Fibroblast of lung (primary cell): ENCODE measurements around the gene JAZF1. TPM values are rescaled to one million over a fixed set of nuclear protein-coding genes. Genes with fewer than 3 reads are reported as not detected.

Source experiments
- DNase-seq, 2 donors: peaks; one replicate each; pipeline versions ENCODE4 v3.0.0 to v3.0.0-alpha.2; 2010; ENCODE audit warnings: low read depth in 2 of 2
- H2AFZ ChIP-seq: 2 replicates; pipeline ENCODE4 v1.5.1; 2012; ENCODE audit warnings: low read length, control low read depth, inconsistent platforms
- H3K27ac ChIP-seq: 2 replicates; pipeline ENCODE4 v1.5.1; 2011; ENCODE audit warnings: low read length, control low read depth; ENCODE audit not compliant: insufficient read depth
- H3K27me3 ChIP-seq: 2 replicates; pipeline ENCODE4 v1.5.1; 2011; ENCODE audit warnings: mild to moderate bottlenecking, low read length; ENCODE audit not compliant: control insufficient read depth, insufficient read depth
- H3K36me3 ChIP-seq: 2 replicates; pipeline ENCODE4 v1.5.1; 2011; ENCODE audit warnings: low read length; ENCODE audit not compliant: control insufficient read depth, insufficient read depth
- H3K4me1 ChIP-seq: 2 replicates; pipeline ENCODE4 v1.5.1; 2011; ENCODE audit warnings: low read length; ENCODE audit not compliant: control insufficient read depth, insufficient read depth; ENCODE audit errors: extremely low read depth
- H3K4me2 ChIP-seq: 2 replicates; pipeline ENCODE4 v1.5.1; 2011; ENCODE audit warnings: low read length, control low read depth; ENCODE audit not compliant: insufficient read depth; ENCODE audit errors: extremely low read depth
- H3K4me3 ChIP-seq, 4 experiments: fragments of 200-600 bp in 1 of 4; sonication (generic) in 1 of 4; replicated peaks in 1 of 4; 2 replicates each; pipeline ENCODE4 v1.5.1; 2011 to 2016; ENCODE audit warnings: low read length in 4 of 4, low read depth in 3 of 4, mild to moderate bottlenecking in 3 of 4, control low read depth in 2 of 4, inconsistent platforms in 1 of 4, mixed read lengths in 1 of 4; ENCODE audit not compliant: insufficient read depth in 1 of 4; ENCODE audit errors: control extremely low read depth in 1 of 4
- H3K79me2 ChIP-seq: 2 replicates; pipeline ENCODE4 v1.5.1; 2012; ENCODE audit warnings: mild to moderate bottlenecking, low read length, inconsistent platforms; ENCODE audit not compliant: control insufficient read depth, insufficient read depth
- H3K9ac ChIP-seq: 2 replicates; pipeline ENCODE4 v1.5.1; 2011; ENCODE audit warnings: mild to moderate bottlenecking, low read length, control low read depth; ENCODE audit not compliant: insufficient read depth
- H3K9me3 ChIP-seq: 2 replicates; pipeline ENCODE4 v1.5.1; 2012; ENCODE audit warnings: low read depth, low read length; ENCODE audit not compliant: control insufficient read depth, insufficient read depth
- H4K20me1 ChIP-seq: 2 replicates; pipeline ENCODE4 v1.5.1; 2011; ENCODE audit warnings: low read length; ENCODE audit not compliant: control insufficient read depth, insufficient read depth; ENCODE audit errors: extremely low read depth
- CTCF ChIP-seq, 2 donors: IDR thresholded peaks in 1 of 2; conservative IDR thresholded peaks in 1 of 2; 1 replicate in 1 of 2; 2 replicates in 1 of 2; pipeline ENCODE4 v1.5.1; 2011 to 2012; ENCODE audit warnings: low read length in 2 of 2, control low read depth in 1 of 2, inconsistent platforms in 1 of 2, low read depth in 1 of 2, mild to moderate bottlenecking in 1 of 2
- EZH2 ChIP-seq: IDR thresholded peaks from 2 replicates; pipeline ENCODE4 v1.5.1; 2012; ENCODE audit warnings: low read length, control low read depth, mild to moderate bottlenecking; ENCODE audit errors: missing control alignments
- polyA plus RNA-seq, 2 donors: library from polyadenylated mRNA; depleted of rRNA in 1 of 2; stranded (reverse) in 1 of 2; unstranded in 1 of 2; fragments of >200 nt; gene quantifications; 2 replicates each; pipeline ENCODE4 v1.2.1, GENCODE V29; 2011 to 2012; ENCODE audit warnings: missing spikeins in 1 of 2
- total RNA-seq: library from RNA; depleted of rRNA; stranded (reverse); fragments of >200 nt; gene quantifications from 2 replicates; pipeline ENCODE4 v1.2.1, GENCODE V29; 2014

Gene JAZF1
- total and polyA plus RNA-seq, 2 donors (not counting 1 experiment from before 2014, with no cell fraction given): 9.1 to 9.3 TPM

- DNase-seq: no peak
- no peaks in the 10 kb centered on the region for H3K36me3 ChIP-seq
- no peaks in the 10 kb centered on the region for H3K79me2 ChIP-seq
- no peaks in the 10 kb centered on the region for H3K4me1 ChIP-seq
- no peak overlapping the region for H3K27ac ChIP-seq
- H3K27me3 ChIP-seq: no peaks in the 10 kb centered on the region
- no peaks in the 10 kb centered on the region for H3K9me3 ChIP-seq
- no peaks in the 10 kb centered on the region for H4K20me1 ChIP-seq
- TF ChIP-seq EZH2: no peak
- no peak for TF ChIP-seq CTCF (conservative IDR thresholded peaks at IDR 0.05 in 1 of 2, IDR thresholded peaks at IDR 0.05 in 1 of 2; ENCODE audit: low read depth in 1 of 2, low read length in 2 of 2)
- H2AFZ ChIP-seq: no peak overlapping the region
- no peak overlapping the region for H3K4me3 ChIP-seq
- no peak overlapping the region for H3K9ac ChIP-seq
- no peak overlapping the region for H3K4me2 ChIP-seq
Observed at GRCh38 chr7:27895551-27895950, 285.0 kb downstream of the JAZF1 start.

GRCh38 chr7:27890205-27890849 is 290.3 kb downstream of the JAZF1 start:
- no peaks in the 10 kb centered on the region for H3K9me3 ChIP-seq
- H3K27ac ChIP-seq: no peak overlapping the region
- H3K4me1 ChIP-seq: no peaks in the 10 kb centered on the region
- no peak overlapping the region for H3K9ac ChIP-seq
- H3K79me2 ChIP-seq: no peaks in the 10 kb centered on the region
- DNase-seq: no peak
- TF ChIP-seq EZH2 (no peak), CTCF (conservative IDR thresholded peaks at IDR 0.05 in 1 of 2, IDR thresholded peaks at IDR 0.05 in 1 of 2; ENCODE audit: low read depth in 1 of 2, low read length in 2 of 2) (no peak)
- no peak overlapping the region for H3K4me3 ChIP-seq
- H3K27me3 ChIP-seq: no peaks in the 10 kb centered on the region
- no peaks in the 10 kb centered on the region for H4K20me1 ChIP-seq
- H2AFZ ChIP-seq: no peak overlapping the region
- H3K4me2 ChIP-seq: no peak overlapping the region
- no peaks in the 10 kb centered on the region for H3K36me3 ChIP-seq

- no peak overlapping the region for H2AFZ ChIP-seq
- no peaks in the 10 kb centered on the region for H3K9me3 ChIP-seq
- H3K4me2 ChIP-seq: no peak overlapping the region
- no peaks in the 10 kb centered on the region for H3K4me1 ChIP-seq
- no peaks in the 10 kb centered on the region for H4K20me1 ChIP-seq
- no peak overlapping the region for H3K27ac ChIP-seq
- H3K9ac ChIP-seq: no peak overlapping the region
- no peaks in the 10 kb centered on the region for H3K79me2 ChIP-seq
- no peaks in the 10 kb centered on the region for H3K27me3 ChIP-seq
- no peak for DNase-seq
- no peak for TF ChIP-seq CTCF (conservative IDR thresholded peaks at IDR 0.05 in 1 of 2, IDR thresholded peaks at IDR 0.05 in 1 of 2; ENCODE audit: low read depth in 1 of 2, low read length in 2 of 2)
- no peak for TF ChIP-seq EZH2
- no peak overlapping the region for H3K4me3 ChIP-seq
- H3K36me3 ChIP-seq: no peaks in the 10 kb centered on the region
Observed at GRCh38 chr7:27889800-27890199, 290.8 kb downstream of the JAZF1 start.
